Lower lobe of right lung (tissue), 2 donors: ENCODE results near the gene FHIT. TPM values are rescaled to one million over a fixed set of nuclear protein-coding genes. Genes with fewer than 3 reads are reported as not detected.

Experiments
- ATAC-seq, 2 donors: fragments of 200-7000 bp; cut with Tn5 transposase; one replicate each; pipeline ENCODE4 v1.9.1; 2020 to 2022; ENCODE audit warnings: mild to moderate bottlenecking in 2 of 2, moderate library complexity in 2 of 2
- DNase-seq: peaks from one replicate; pipeline ENCODE4 v3.0.0-alpha.2; 2020
- H3K27ac ChIP-seq: fragments of 200-600 bp; one replicate; pipeline ENCODE4 v1.8.0; 2022
- H3K27me3 ChIP-seq: fragments of 200-600 bp; one replicate; pipeline ENCODE4 v1.8.0; 2022; ENCODE audit warnings: low read depth
- H3K36me3 ChIP-seq: fragments of 200-600 bp; one replicate; pipeline ENCODE4 v1.8.0; 2022; ENCODE audit warnings: mild to moderate bottlenecking
- H3K4me1 ChIP-seq: fragments of 200-600 bp; one replicate; pipeline ENCODE4 v1.8.0; 2022
- H3K4me3 ChIP-seq: fragments of 200-600 bp; one replicate; pipeline ENCODE4 v1.8.0; 2022; ENCODE audit warnings: mild to moderate bottlenecking
- H3K9me3 ChIP-seq: fragments of 200-600 bp; one replicate; pipeline ENCODE4 v1.8.0; 2022
- intact Hi-C: fragments of 100-400 bp; cut with DNase I; formaldehyde crosslinking; loops from one replicate; pipeline ENCODE4 v1.11.0; 2022
- total RNA-seq: library from RNA; stranded (reverse); fragmentation: NEBNext Ultra II Directional; extraction: Animal tissue kit (Norgen Biotek cat#: 25700); gene quantifications from one replicate; pipeline ENCODE4 v1.2.1, GENCODE V29; 2021
- TF ChIP-seq, protein P1 (sequence below): fragments of 200-600 bp; IDR thresholded peaks from one replicate; pipeline ENCODE4 v1.8.0; 2022; ENCODE audit warnings: antibody characterized with exemption, mild to moderate bottlenecking
- donor health status: DM: no; HTN: yes; CAD: no; lungs with severe emphysema.

Gene FHIT
- total RNA-seq, 1 donor from 2014 or later = 10.3 TPM

DNA sequence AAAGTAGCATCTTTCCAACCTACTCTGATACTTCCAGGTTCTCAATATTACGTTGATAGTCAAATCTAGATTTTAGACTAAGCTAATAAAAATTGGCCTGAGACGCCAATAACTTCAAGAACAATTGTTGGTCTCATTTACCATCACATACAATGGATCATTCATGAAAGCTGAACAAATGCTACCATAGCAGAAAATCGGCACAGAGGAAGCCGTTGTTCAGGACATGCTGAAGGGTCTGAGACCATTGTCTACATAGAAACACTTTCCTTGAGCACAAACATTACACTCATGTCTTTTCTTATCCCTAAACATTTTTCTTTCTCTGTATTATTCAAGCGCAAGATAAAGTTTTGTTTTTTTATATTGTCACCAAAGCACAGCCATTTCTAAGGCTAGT lies 37.2 kb upstream of the FHIT start:
- no peak for DNase-seq
- Histone ChIP-seq H3K27ac (no peak overlapping the region), H3K4me1 (no peaks in the 10 kb centered on the region), H3K36me3 (no peaks in the 10 kb centered on the region), H3K4me3 (no peak overlapping the region), H3K9me3 (no peaks in the 10 kb centered on the region), H3K27me3 (no peaks in the 10 kb centered on the region)
- intact Hi-C loops = no loop called here
- TF ChIP-seq, protein P1, sequence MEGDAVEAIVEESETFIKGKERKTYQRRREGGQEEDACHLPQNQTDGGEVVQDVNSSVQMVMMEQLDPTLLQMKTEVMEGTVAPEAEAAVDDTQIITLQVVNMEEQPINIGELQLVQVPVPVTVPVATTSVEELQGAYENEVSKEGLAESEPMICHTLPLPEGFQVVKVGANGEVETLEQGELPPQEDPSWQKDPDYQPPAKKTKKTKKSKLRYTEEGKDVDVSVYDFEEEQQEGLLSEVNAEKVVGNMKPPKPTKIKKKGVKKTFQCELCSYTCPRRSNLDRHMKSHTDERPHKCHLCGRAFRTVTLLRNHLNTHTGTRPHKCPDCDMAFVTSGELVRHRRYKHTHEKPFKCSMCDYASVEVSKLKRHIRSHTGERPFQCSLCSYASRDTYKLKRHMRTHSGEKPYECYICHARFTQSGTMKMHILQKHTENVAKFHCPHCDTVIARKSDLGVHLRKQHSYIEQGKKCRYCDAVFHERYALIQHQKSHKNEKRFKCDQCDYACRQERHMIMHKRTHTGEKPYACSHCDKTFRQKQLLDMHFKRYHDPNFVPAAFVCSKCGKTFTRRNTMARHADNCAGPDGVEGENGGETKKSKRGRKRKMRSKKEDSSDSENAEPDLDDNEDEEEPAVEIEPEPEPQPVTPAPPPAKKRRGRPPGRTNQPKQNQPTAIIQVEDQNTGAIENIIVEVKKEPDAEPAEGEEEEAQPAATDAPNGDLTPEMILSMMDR = no peak
- no peak for ATAC-seq

DNA sequence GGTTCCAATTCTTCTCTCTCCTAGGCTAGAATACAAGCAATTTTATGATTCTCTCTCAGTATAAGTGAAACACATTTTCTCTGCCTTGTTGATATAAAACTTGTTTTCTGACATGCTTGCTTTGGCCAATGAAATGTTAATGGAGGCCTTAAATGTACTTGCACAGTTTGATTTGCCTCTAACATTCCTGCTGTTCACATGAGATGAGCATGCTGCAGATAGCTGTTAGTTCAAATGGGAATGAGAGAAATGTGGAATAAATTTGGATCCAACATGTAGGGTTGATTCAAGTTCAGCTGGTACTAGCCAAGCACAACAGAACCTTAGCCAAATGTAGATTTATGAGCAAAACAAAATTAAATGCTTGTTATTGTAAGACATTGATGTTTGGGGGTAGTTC lies 32.6 kb upstream of the FHIT start:
- no peak overlapping the region for H3K27ac ChIP-seq
- no peaks in the 10 kb centered on the region for H3K27me3 ChIP-seq
- ATAC-seq (no peak), DNase-seq (no peak)
- H3K9me3 ChIP-seq = no peaks in the 10 kb centered on the region
- no peaks in the 10 kb centered on the region for H3K36me3 ChIP-seq
- intact Hi-C loops = no loop called here
- H3K4me3 ChIP-seq = no peak overlapping the region
- no peaks in the 10 kb centered on the region for H3K4me1 ChIP-seq
- TF ChIP-seq, protein P1 = no peak

DNA sequence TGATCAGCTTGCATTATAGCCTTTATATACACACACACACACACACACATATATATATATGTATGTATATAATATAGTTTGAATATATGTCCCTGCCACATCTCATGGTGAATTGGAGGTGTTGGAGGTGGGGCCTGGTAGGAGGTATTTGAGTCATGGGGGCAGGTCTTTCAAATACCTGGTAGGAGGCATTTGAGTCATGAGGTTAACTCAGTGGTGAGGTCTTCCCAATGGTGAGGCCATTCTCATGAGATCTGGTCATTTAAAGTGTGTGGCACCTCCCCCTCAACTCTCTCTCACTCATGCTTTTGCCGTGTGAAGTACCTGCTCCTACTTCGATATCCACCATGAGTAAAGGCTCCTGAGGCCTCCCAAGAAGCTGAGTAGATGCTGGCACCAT lies 27.5 kb upstream of the FHIT start:
- Histone ChIP-seq H3K9me3 (no peaks in the 10 kb centered on the region), H3K27me3 (no peaks in the 10 kb centered on the region), H3K27ac (no peak overlapping the region), H3K4me1 (no peaks in the 10 kb centered on the region), H3K36me3 (no peaks in the 10 kb centered on the region), H3K4me3 (no peak overlapping the region)
- TF ChIP-seq, protein P1 = no peak
- no peak for DNase-seq
- no peak for ATAC-seq
- intact Hi-C loops = no loop called here

DNA sequence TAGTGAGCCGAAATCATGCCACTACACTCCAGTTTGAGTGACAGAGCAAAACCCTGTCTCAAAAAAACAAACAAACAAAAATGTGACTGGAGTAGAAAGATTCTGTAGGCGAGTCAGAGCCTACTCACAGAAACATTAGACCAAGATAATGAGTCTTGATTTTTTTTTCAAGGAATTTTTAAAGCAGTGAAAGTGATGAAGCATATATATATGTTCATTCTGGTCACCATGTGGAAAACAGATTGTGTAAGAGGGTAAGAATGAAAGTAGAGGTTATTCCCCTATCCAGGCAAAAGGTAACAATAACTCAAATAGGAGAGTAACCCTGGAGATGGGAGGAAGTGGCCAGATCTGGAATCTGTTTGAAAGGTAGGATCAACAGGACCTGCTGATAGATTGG lies 26.2 kb upstream of the FHIT start:
- H3K27ac ChIP-seq = no peak overlapping the region
- ATAC-seq = no peak

DNA sequence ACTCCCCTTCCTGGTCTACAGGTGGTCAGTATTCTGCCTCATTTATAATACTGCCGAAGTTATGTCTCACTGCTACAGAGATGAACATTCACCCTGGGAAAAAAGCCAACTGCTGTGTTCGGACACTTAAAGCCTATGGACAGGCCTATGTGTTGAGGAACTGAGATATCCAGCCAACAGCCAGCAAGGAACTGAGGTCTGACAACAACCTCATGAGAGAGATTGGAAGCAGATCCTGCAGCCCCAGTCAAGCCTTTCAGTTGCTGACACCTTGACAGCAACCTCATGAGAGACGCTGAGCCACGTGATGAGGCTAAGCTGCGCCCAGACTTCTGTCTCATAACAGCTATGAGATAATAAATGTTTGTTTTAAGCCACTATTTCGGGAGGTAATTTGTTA lies 18.2 kb upstream of the FHIT start:
- Histone ChIP-seq H3K27me3 (no peaks in the 10 kb centered on the region), H3K4me1 (no peaks in the 10 kb centered on the region), H3K9me3 (no peaks in the 10 kb centered on the region), H3K27ac (no peak overlapping the region), H3K4me3 (no peak overlapping the region), H3K36me3 (no peaks in the 10 kb centered on the region)
- TF ChIP-seq, protein P1 = no peak
- DNase-seq = no peak
- intact Hi-C loops = no loop called here
- ATAC-seq = no peak

More for the DNA sequence above, 26.2 kb upstream of the FHIT start:
- intact Hi-C loops = no loop called here
- no peak for DNase-seq
- no peaks in the 10 kb centered on the region for H3K9me3 ChIP-seq
- H3K36me3 ChIP-seq = no peaks in the 10 kb centered on the region
- no peak overlapping the region for H3K4me3 ChIP-seq
- H3K27me3 ChIP-seq = no peaks in the 10 kb centered on the region
- TF ChIP-seq, protein P1 = no peak
- no peaks in the 10 kb centered on the region for H3K4me1 ChIP-seq

DNA sequence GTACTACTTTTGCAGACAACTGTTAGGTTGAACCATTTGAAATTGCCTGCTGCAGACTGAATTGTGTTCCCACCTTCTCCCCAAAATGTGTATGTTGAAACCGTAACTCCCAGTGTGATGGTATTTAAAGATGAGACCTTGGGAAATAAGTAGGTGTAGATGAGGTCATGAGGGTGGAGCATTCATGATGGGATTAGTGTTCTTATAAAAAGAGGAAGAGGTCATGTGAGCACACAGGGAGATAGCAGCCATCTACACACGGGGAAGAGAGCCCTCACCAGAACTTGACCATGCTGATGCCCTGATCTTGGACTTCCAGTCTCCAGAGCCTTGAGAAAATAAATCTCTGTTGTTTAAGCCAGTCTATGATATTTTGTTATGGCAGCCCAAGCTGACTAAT lies 17.4 kb upstream of the FHIT start:
- H3K27me3 ChIP-seq = no peaks in the 10 kb centered on the region
- no peaks in the 10 kb centered on the region for H3K9me3 ChIP-seq
- ATAC-seq (no peak), DNase-seq (no peak)
- H3K36me3 ChIP-seq = no peaks in the 10 kb centered on the region
- TF ChIP-seq, protein P1 = no peak
- H3K4me1 ChIP-seq = no peaks in the 10 kb centered on the region
- intact Hi-C loops = no loop called here
- no peak overlapping the region for H3K4me3 ChIP-seq
- no peak overlapping the region for H3K27ac ChIP-seq
